Measurements from ENCODE around the gene NFAM1.

Gene NFAM1

DNA sequence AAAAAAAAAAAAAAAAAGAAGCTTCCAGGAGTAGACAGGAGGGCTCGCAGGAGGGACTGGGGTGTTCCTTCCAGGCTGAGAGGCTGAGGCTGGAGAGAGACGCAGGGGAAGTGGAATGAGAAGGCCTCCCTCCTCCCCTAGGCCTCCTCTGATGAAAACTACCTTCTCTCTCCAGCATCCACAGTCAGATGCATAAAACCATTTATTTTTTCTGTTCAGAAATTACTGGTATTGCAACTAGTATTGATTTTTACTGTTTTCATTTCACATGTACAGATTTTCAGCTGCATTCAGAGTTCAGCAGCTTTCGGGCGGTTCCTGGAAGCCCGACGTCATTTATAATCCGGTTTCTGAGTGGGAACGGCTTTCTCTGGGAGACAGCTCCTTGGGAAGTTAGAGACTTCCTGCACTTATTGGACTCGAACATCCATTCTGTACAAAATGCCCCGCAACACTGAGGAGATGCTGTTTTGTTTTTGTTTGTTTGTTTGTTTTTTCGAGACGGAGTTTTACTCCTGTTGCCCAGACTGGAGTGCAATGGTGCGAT is 6.9 kb upstream of the NFAM1 start:
- no peak for DNase-seq

- DNase-seq: no peak
Observed at GRCh38 chr22:42438293-42438650, 6.1 kb upstream of the NFAM1 start.

DNA sequence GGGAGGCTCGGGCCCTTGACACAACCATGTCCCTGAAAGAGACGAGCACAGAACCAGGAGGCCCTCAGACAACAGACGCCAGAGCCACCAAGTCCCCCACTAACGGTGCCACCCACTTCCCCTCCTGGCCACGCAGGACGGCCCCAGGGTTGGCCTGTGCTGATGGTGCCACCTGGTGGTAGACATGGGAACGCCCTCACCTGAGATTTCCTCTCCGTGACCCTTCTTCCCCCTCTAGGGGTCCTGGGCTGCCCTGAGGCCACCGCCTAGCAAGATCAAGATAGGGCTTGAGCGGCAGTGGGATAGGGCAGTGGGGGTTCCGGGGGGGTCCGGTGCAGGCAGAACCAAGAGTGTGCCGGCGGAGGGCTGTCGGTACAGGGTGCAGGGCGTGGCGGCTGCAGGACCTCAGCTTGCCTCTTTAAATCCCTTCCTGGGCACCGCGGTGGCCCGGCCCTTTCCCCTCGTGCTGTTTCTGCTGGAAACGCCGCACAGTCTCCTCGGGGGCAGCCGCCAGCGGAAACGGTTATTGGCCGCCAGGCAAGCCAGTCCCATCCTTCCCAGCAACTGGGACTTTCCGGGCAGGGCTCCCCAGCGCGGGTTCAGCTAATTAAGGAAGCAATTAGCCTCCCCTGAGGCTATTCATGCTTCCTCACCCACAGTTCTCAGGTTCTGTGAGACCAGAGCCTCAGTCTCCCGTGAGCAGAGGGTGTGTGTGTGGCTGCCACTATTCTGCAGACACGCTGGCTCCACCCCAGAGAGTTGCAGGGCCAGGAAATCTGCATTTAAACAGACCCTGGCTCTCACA is 5.5 kb upstream of the NFAM1 start:
- peak; percentile 88 for DNase-seq

DNA sequence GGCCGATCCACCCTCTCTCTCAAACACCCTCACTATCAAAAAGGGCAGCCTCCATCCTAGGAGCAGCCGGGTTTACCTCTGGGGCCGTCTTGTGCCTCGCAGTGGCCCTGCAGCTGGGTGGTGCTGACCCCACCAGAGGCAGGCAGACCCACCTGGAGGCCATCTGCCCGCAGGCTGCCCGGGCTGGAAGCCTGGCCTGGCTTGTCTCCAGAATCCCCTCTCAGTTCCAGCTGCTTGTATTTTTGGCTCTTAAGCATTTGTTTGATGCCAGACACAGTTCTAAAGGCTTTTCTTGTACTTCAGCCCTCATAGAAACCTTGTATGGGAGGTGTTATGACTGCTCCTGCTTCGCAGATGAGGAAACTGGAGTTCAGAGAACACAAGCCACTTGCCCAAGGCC is 4.2 kb upstream of the NFAM1 start:
- DNase-seq: no peak

GRCh38 chr22:42434748-42435425 is 2.7 kb upstream of the NFAM1 start:
- DNase-seq: no peak

GRCh38 chr22:42433754-42434682 is 1.8 kb upstream of the NFAM1 start:
- no peak for DNase-seq

GRCh38 chr22:42432818-42433217 is 615 bp upstream of the NFAM1 start:
- DNase-seq: no peak

GRCh38 chr22:42431401-42432019 is 693 bp downstream of the NFAM1 start:
- DNase-seq: no peak

DNA sequence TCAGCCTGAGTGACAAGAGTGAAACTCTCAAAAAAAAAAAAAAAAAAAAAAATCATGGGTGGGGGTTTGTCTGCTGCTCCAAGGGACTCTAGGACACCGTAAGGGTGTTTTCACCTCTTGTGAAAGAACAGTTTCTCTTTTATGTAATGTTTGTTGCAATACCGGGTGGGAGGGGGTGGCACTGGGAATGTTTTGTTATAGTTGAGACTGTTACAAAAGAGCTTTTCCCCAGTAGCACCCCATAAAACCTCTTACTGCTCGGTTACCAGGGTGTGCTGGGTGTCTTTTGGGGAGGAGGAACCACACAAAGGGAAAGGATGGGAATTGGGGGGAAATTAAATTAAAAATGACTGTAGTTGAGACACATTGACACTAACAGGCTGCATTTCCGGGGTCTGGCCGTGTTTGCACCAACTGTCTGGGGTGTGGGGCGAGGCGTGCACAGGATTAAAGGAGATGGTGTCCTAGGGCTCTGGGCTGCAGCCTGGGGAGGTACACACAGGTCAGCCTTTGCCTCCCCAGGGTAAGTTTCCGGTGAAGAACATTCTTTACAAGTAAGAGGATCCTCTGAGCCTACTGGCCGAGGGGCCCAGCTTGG is 1.6 kb downstream of the NFAM1 start:
- no peak for DNase-seq

DNA sequence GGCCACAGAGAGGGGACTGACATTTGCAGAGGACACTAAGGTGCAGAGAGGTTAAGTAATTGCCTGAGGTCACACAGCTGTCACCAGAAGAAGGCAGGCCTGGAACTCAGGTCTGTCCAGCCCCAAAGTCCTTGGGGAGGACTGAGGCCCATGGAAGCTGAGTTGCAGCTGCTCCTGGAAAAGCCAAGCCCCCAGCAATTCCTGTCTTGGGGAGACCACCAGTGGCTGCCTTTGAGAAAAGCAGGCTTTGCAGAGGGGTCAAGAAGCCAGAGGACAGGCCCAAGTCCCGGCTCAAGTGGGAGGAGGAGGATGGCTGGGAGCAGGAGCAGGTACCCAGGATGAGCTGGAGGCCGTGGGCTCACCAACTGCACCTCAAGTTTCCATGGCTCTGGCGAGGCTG is 3.4 kb downstream of the NFAM1 start:
- DNase-seq: no peak

DNA sequence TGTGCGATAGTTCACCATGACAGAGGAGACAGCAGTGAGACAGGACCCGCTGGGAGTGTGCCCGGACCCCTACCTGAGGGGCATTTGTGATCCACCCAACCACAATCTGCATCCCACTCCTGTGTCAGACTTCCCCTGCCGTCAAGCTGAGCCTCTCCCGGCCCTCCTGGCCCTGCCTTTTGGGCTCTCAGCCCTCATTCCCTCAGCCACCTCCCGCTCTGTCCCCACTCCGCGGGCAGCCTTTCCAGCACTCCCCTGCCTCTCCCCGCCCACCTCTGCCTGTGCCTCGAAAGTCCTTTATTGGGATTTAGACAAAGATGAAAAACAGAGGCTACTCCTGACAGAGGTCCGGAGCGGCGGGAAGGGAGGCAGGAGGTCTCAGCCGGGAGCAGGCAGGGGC is 4.2 kb downstream of the NFAM1 start:
- no peak for DNase-seq

DNA sequence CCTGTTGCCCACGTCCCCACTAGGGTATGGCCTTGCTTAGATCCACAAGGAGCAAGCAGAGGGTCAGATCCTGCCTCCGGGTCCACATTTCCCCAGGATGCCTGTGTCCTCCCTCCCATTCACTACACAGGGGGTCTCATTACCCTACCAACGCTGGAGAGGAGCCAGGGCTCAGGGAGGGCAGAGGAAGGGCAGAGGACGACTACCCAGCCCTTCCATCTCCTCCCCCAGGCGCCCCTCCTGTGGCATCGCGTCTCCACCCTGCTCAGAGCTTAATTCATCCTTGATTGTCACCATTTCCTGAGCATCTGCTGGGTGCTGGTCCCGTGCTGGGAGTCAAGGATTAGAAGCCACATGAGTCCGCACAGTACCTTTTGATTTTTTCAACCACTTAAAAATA is 5.0 kb downstream of the NFAM1 start:
- DNase-seq: no peak

DNA sequence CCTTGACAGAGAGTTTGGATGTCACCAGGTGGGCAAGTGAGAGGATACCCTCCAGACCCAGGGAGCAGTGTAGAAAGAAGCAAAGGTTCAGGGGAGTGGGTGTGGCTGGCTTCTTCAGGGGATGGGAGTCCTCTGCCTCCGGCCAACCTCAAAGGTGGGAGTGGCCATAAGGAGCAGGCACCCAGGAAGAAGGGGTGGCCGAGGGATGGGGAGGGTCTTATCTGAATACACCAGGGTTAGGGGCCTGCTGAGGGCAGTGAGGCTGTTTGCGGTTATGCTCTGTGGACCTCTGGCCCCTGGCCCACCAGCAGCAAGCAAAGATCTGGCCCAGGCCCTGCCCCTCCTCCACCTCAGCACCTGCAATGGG is 6.2 kb downstream of the NFAM1 start:
- DNase-seq: no peak

GRCh38 chr22:42425337-42425988 is 6.7 kb downstream of the NFAM1 start:
- no peak for DNase-seq

GRCh38 chr22:42419243-42419881 is 12.8 kb downstream of the NFAM1 start:
- DNase-seq: no peak

- no peak for DNase-seq
Observed at GRCh38 chr22:42418811-42419242, 13.4 kb downstream of the NFAM1 start.

DNA sequence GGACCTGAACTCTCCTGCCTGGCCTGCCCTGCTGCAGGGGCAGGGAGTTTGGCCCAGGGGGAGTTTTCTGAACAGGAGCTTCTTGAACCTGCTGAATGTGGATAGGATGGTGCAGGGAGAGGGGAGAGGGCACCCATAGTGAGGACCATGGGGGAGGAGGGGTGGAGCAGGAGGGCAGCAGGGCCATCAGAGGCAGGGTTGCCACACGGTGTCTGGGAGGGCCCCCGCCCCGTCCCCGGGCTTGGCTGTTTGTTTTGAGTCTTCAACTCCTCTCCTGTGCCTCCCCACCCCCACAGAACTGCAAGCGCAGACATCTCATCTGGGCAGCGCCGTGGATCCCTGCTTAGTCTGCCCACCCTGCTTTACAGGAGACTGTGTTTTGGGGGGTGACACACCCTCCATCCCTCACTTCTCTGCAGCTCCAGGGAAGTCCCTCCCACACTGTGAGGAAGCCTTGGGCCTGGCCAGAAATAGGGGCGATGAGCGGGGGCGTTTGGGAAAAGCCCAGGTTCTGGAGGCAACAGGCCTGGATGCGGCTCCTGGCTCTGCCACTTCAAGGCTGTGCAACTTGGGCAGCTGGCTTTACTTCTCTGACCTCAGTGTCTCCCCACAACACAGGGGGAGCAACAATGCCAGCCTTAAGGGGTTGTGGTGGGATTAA is 14.4 kb downstream of the NFAM1 start:
- DNase-seq: no peak

DNA sequence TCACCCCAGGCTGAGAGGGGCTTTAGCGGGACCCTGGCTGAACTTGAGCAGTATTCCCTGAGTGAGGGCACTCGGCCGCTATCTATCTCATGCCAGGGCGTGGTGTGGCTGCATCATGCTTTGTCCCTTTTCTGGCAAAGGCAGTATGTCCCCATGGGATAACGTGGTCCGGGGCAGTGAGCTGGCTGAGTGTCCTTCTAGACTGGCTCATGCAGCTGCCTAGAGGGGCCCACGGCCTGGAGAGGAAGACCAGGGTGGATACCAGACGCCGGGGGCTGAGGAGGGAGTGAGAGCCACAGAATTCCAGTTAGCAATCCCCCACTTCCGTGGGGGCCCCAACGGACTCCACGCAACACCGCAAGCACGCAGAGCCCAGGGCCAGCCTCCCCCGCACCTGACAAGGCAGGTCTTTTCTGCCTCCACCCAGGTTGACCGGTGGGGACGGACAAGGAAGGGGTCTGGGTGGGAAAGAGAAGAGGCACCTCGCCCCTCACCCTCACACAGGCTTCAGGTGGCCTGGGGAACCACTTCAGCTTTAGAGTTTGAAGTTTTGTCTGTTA is 15.5 kb downstream of the NFAM1 start:
- DNase-seq: no peak

DNA sequence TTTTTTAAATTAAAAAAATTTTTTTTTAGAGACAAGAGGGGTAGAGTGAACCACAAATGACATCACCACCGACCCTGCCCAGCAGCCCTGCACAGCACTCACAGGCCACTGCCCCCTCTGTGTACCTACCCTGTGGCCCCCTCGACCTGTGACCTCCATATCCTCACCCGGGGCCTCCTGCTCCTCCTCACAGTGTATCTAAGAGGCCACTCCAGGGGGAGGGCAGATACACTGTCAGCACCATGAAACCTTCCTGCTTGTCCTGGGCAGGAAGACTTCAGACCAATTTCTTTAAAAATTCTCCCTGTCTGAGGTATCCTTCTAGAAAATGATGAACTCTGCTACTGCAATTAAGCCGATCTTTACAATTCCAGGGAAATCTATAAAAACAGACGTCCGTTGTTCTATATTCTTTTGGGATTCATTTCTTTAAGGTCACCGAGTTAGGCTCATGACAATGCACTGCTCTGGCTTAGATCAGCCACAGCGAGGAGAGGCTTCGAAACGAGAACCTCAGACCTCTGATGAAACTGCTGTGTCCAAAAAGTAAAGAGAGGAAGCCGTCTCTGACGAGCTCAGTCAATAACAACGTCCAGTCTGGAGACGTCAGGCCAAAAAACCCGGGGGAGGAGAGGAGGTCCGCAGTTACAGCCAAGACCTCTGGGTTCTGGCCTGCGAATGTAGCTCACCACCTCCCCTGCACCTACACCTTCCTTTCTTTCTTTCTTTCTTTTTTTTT is 17.5 kb downstream of the NFAM1 start:
- DNase-seq: no peak

GRCh38 chr22:42414021-42414420 is 18.2 kb downstream of the NFAM1 start:
- no peak for DNase-seq
